HEK293T (cell line): Measurements from ENCODE around the gene BPGM.

ENCODE experiments used
- CTCF ChIA-PET: fragments of 350-600 bp; formaldehyde crosslinking; extraction: SDS; loops from one replicate; lab custom pipeline; 2021; ENCODE audit warnings: antibody characterized with exemption, inconsistent platforms; lab: Yijun Ruan, JAX
- POLR2A ChIA-PET: fragments of 350-600 bp; formaldehyde crosslinking; extraction: SDS; loops from one replicate; lab custom pipeline; 2020; ENCODE audit warnings: antibody characterized with exemption, inconsistent platforms; lab: Yijun Ruan, JAX
- DNase-seq: peaks from one replicate; pipeline ENCODE4 v3.0.0; 2012; ENCODE audit warnings: mixed read lengths; ENCODE audit errors: extremely low spot score
- ARNT ChIP-seq: fragments of 450-650 bp; IDR thresholded peaks from 2 replicates; pipeline ENCODE4 v1.6.1; 2017; ENCODE audit warnings: mild to moderate bottlenecking
- BHLHE40 ChIP-seq: fragments of 450-650 bp; IDR thresholded peaks from 2 replicates; pipeline ENCODE4 v1.6.1; 2016; ENCODE audit warnings: mild to moderate bottlenecking, moderate library complexity, borderline replicate concordance
- CTBP1 ChIP-seq: fragments of 450-650 bp; IDR thresholded peaks from 2 replicates; pipeline ENCODE4 v1.6.1; 2016; ENCODE audit warnings: borderline replicate concordance
- ELF4 ChIP-seq: fragments of 450-650 bp; IDR thresholded peaks from 2 replicates; pipeline ENCODE4 v1.6.1; 2017; ENCODE audit warnings: antibody characterized with exemption
- FOXA1 ChIP-seq: fragments of 450-650 bp; IDR thresholded peaks from 2 replicates; pipeline ENCODE4 v1.6.1; 2016; ENCODE audit warnings: mild to moderate bottlenecking
- FOXK2 ChIP-seq: fragments of 450-650 bp; IDR thresholded peaks from 2 replicates; pipeline ENCODE4 v1.6.1; 2016; ENCODE audit warnings: mild to moderate bottlenecking
- FOXM1 ChIP-seq: fragments of 450-650 bp; IDR thresholded peaks from 2 replicates; pipeline ENCODE4 v1.6.1; 2017; ENCODE audit warnings: mild to moderate bottlenecking, borderline replicate concordance
- HDGF ChIP-seq: fragments of 450-650 bp; IDR thresholded peaks from 2 replicates; pipeline ENCODE4 v1.6.1; 2017; ENCODE audit warnings: antibody characterized with exemption, borderline replicate concordance
- L3MBTL2 ChIP-seq: fragments of 450-650 bp; conservative IDR thresholded peaks from 2 replicates; pipeline ENCODE4 v1.6.1; 2016; ENCODE audit warnings: mild to moderate bottlenecking
- LEF1 ChIP-seq: fragments of 450-650 bp; IDR thresholded peaks from 2 replicates; pipeline ENCODE4 v1.6.1; 2017; ENCODE audit warnings: mild to moderate bottlenecking, borderline replicate concordance
- NFRKB ChIP-seq: fragments of 450-650 bp; IDR thresholded peaks from 2 replicates; pipeline ENCODE4 v1.6.1; 2016; ENCODE audit warnings: mild to moderate bottlenecking, moderate library complexity
- PKNOX1 ChIP-seq: fragments of 450-650 bp; IDR thresholded peaks from 2 replicates; pipeline ENCODE4 v1.6.1; 2016
- SP1 ChIP-seq: fragments of 450-650 bp; IDR thresholded peaks from 2 replicates; pipeline ENCODE4 v1.6.1; 2017
- SUZ12 ChIP-seq: fragments of 450-650 bp; IDR thresholded peaks from 2 replicates; pipeline ENCODE4 v1.6.1; 2016; ENCODE audit warnings: mild to moderate bottlenecking
- TARDBP ChIP-seq: fragments of 450-650 bp; IDR thresholded peaks from 2 replicates; pipeline ENCODE4 v1.6.1; 2016
- ZNF384 ChIP-seq: fragments of 450-650 bp; IDR thresholded peaks from 2 replicates; pipeline ENCODE4 v1.6.1; 2016

BPGM gene

DNA sequence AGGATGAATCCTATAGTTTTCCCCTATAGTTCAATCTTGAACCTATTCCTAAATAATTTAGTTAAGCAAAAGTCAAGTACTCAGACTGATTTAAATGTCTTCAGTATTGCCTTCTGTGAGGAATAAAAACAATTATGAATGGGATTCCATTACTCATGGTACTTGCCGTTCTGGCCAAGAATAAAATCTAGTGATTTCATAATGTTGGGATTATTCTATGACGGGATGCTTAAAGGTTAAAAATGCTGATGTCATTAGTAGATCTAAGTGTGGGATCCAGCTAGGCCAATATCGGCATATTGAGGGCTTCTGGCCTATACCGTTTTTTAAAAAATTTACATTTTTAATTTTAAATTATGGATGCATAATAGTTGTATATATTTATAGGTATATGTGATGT, 5.3 kb downstream of the BPGM start:
- DNase-seq: no peak
- CTCF ChIA-PET: no interaction called here
- TF ChIP-seq ARNT: no peak
- no peak for TF ChIP-seq HDGF
- no peak for TF ChIP-seq LEF1
- no peak for TF ChIP-seq FOXK2
- no peak for TF ChIP-seq NFRKB
- TF ChIP-seq CTBP1: no peak
- TF ChIP-seq TARDBP: no peak
- no peak for TF ChIP-seq FOXM1
- TF ChIP-seq BHLHE40: no peak
- TF ChIP-seq L3MBTL2: no peak
- TF ChIP-seq SP1: no peak
- TF ChIP-seq ZNF384: no peak
- TF ChIP-seq ELF4: no peak
- no peak for TF ChIP-seq FOXA1
- no peak for TF ChIP-seq PKNOX1
- TF ChIP-seq SUZ12: no peak
- POLR2A ChIA-PET: no interaction called here

DNA sequence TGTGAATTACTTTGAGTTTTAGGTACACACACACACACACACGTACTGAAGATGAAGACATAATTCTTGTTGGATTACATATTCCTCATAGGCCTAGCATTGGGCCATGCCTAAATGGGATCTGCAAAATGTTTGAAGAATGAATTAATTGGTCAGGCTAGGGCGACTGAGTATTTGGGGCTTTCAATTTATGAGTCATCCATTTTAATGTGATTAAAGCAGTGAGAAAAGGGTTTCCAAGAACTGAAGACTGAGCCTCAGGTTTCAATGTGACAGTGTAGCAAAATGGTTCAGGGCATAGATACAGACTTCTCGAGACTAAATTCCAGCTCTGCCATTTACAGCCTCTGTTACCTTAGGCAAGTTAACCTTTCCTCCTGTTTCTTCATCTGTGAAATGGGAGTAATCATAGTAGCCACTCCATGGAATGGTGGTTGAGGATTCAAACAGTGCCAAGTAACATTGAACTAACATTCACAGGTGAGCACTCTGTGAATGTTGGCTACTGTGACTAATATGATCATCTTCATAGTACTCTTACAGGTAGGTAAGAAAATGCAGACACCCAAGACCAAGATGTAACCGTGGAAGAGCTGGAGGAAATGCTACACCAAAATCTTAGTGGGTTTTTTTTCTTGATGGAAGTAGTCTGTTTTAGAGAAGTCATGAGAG, 7.6 kb downstream of the BPGM start:
- ChIA-PET POLR2A (no interaction called here), CTCF (no interaction called here)
- DNase-seq: no peak
- no peak for TF ChIP-seq ZNF384
- no peak for TF ChIP-seq FOXM1
- no peak for TF ChIP-seq ARNT
- no peak for TF ChIP-seq PKNOX1
- TF ChIP-seq FOXA1: no peak
- TF ChIP-seq SUZ12: no peak
- no peak for TF ChIP-seq BHLHE40
- no peak for TF ChIP-seq ELF4
- no peak for TF ChIP-seq FOXK2
- no peak for TF ChIP-seq L3MBTL2
- no peak for TF ChIP-seq NFRKB
- TF ChIP-seq LEF1: no peak
- TF ChIP-seq SP1: no peak
- no peak for TF ChIP-seq TARDBP
- no peak for TF ChIP-seq HDGF
- TF ChIP-seq CTBP1: no peak

DNA sequence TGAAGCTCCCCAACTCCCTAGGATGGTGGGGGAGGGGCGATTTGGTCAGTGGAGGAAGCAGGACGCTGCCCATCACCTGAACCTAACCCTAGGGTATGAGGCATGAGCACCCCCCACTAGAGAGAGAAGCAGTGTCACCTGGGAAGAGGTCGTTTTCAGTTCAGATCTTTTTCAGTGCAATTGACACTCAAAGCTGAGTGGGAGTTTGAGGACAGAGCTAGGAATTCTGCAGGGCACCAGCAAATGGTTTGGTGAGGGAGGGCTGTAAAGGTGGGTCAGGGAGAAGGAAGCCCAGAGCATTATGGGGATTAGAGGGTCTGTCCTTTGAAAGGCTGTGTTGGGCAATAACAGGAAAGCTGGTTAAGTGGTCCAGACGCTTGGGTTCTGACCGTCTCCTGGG, 10.9 kb downstream of the BPGM start:
- no peak for DNase-seq
- TF ChIP-seq BHLHE40: no peak
- ChIA-PET POLR2A (interaction anchor here (1.6 to 3.2 kb wide), 2 partner anchors 11 to 13 kb away, joined by 4 to 16 read pairs; partner anchors contain the start of gene BPGM), CTCF (interaction anchor here (0.7 to 1.6 kb wide), 3 partner anchors 10 to 99 kb away, joined by 3 to 5 read pairs (median 4); no protein-coding TSS in a partner anchor)

GRCh38 chr7:134660242-134660785, 13.7 kb downstream of the BPGM start:
- DNase-seq: no peak
- ChIA-PET POLR2A (interaction anchor here (1.3 to 2.2 kb wide), 3 partner anchors 9 to 14 kb away, joined by 3 to 8 read pairs (median 3); partner anchors contain the start of gene BPGM), CTCF (no interaction called here)
- TF ChIP-seq TARDBP (no peak), NFRKB (no peak), PKNOX1 (no peak), BHLHE40 (no peak), L3MBTL2 (no peak), FOXK2 (no peak), SP1 (no peak), LEF1 (no peak), ELF4 (no peak), HDGF (no peak), SUZ12 (no peak), ZNF384 (no peak), FOXA1 (no peak), ARNT (no peak), CTBP1 (no peak), FOXM1 (no peak)

- ChIA-PET CTCF (no interaction called here), POLR2A (interaction anchor here (1.3 to 2.2 kb wide), 3 partner anchors 10 to 15 kb away, joined by 3 to 8 read pairs (median 3); partner anchors contain the start of gene BPGM)
- DNase-seq: no peak
Measured at GRCh38 chr7:134660961-134661376, 14.3 kb downstream of the BPGM start.

More at GRCh38 chr7:134660961-134661376, 14.3 kb downstream of the BPGM start:
- no peak for TF ChIP-seq FOXM1
- TF ChIP-seq FOXK2: no peak
- no peak for TF ChIP-seq L3MBTL2
- TF ChIP-seq CTBP1: no peak
- TF ChIP-seq ZNF384: no peak
- no peak for TF ChIP-seq NFRKB
- no peak for TF ChIP-seq BHLHE40
- TF ChIP-seq TARDBP: no peak
- no peak for TF ChIP-seq LEF1
- TF ChIP-seq SUZ12: no peak
- no peak for TF ChIP-seq ARNT
- TF ChIP-seq ELF4: no peak
- TF ChIP-seq FOXA1: no peak
- TF ChIP-seq HDGF: no peak
- no peak for TF ChIP-seq SP1
- TF ChIP-seq PKNOX1: no peak
